HG02623 (cell line): ENCODE measurements around the gene NEGR1.

Source experiments
- ATAC-seq: cut with Tn5 transposase; IDR thresholded peaks from one replicate; pipeline ENCODE4 v1.9.1; 2021; ENCODE audit warnings: moderate library complexity; ENCODE audit not compliant: unreplicated experiment

The NEGR1 gene

GRCh38 chr1:72235062-72235461 is 47.3 kb downstream of the NEGR1 start:
- no peak for ATAC-seq

GRCh38 chr1:72230746-72231145 is 51.6 kb downstream of the NEGR1 start:
- no peak for ATAC-seq

- ATAC-seq = no peak
Observed at GRCh38 chr1:72229893-72230292, 52.4 kb downstream of the NEGR1 start.

GRCh38 chr1:72227667-72228066 is 54.7 kb downstream of the NEGR1 start:
- ATAC-seq = no peak

DNA sequence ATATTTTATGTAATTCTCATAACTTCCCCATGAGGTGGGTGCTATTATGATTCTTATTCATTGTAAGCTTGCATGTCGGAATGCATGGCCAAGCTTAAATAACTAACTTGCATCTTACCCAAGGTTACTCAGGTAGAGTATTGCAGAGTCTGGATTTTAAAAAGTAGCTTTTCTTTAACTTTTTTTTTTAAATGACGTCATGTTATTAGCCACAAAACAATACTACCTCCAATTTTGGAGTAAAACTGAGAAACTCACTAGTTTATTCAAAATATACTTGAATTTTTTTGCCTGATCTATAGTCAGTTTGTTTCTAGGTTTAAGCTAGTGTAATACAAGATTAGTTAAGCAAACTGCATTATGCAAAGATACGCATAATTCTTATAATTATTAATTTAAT is 57.8 kb downstream of the NEGR1 start:
- no peak for ATAC-seq

GRCh38 chr1:72221811-72222210 is 60.5 kb downstream of the NEGR1 start:
- ATAC-seq = no peak

GRCh38 chr1:72218141-72218739 is 64.1 kb downstream of the NEGR1 start:
- no peak for ATAC-seq

GRCh38 chr1:72207059-72207458 is 75.3 kb downstream of the NEGR1 start:
- ATAC-seq = no peak

DNA sequence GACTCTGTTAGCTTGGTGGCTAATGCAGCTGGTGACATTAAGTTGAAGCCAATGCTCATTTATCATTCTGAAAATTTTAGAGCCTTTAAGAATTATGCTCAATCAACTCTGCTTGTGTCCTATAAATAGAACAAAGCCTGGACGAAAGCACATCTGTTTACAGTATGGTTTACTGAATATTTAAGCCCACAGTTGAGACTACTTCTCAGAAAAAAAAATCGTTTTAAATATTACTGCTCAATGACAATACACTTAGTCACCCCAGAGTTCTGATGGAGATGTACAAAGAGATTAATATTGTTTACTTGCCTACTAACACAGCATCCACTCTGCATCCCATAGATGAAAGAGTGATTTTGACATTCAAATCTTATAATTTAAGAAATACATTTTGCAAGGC is 79.6 kb downstream of the NEGR1 start:
- ATAC-seq = no peak

GRCh38 chr1:72197786-72198185 is 84.6 kb downstream of the NEGR1 start:
- ATAC-seq = no peak

DNA sequence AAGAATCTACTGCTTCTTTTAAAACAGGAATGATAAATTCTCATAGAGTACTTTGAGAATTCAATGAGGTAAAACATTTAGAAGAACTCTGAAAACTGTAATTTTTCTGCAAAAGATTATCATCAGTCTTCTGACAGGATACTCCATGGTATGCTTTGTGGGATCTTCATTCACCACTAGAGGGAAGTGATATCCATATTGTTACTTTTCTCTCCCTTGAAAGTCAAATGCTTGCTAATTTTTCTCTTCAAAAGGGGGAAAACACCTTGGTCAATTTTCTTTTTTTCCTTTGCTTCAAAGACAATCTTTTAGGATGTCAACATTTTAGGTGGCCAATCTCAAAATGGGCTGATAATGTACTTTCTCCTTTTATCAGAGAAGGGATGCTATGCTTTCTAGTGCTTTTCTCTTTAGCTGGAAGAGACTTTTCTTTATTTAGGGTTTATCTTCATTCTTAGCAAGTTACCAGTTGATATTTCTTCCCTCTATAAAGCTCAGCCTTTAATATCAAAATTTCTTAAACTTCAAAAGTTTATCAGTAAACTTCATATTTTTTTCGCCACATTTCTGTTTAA is 95.5 kb downstream of the NEGR1 start:
- ATAC-seq = no peak

DNA sequence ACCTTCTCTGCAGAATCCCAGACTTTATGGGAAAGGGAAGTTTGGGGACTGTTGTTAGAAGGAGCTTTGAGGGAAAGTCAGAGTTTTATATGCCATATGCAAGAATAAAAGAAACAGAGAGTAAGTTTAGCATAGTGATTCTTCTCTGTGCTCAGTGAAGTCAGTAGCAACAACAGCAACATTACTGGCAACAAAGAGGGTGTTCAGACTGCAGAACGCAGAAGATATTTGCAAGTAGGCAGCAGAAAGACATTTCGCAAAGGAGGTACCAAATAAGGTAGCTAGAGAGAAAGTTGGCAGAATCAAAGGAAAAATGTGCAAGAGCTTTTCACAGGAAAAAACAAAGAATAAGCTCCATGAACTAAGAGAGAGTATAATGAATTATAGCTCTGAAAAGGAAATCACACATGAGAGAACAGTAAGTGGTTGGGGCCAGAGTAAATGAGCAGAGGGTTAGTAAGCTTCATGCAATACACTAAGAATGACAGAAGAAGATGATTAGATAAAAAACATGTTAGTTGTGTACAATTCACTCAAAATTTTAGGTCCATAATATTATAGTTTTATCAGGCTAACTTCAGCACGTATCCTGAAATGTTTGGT is 98.1 kb downstream of the NEGR1 start:
- ATAC-seq = no peak

GRCh38 chr1:72182859-72183258 is 99.5 kb downstream of the NEGR1 start:
- ATAC-seq = no peak

- no peak for ATAC-seq
Observed at GRCh38 chr1:72178266-72178665, 104.1 kb downstream of the NEGR1 start.

DNA sequence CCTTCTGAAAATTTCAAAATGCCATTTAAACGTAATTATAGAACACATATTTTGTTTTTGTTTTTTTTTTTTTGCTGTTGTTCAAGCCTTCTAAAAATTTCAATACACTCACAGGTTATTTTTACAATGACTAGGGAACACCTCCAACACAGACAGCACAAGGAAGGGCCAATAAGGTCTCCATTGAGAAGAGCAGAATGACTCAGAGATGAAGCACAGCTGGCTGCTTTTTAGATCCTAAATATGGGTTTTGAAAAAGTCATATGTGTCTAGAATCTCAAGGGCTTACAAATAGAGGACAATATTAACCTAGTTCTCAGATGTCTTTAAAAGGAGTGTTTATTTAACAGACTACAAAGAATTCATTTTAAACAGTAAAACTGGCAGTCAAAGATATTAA is 104.6 kb downstream of the NEGR1 start:
- ATAC-seq = no peak

DNA sequence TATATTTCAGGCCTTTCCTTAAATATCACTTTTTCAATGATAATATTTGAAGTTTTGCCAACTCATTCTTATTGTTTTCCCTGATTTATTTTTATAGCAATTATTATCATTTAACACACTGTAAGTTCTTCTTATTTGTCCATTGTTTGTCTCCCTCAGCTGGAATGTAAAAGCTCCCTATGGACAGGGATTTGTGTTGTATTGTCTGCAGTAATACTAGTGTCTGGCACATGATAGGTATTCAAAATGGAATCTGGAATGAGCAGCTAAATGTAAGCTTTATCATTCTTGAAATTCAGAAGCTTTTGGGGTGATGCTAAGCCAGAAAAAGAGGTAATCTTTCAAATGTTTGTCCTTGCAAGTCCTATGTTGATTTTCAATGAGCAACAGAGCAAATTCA is 112.1 kb downstream of the NEGR1 start:
- ATAC-seq = no peak

DNA sequence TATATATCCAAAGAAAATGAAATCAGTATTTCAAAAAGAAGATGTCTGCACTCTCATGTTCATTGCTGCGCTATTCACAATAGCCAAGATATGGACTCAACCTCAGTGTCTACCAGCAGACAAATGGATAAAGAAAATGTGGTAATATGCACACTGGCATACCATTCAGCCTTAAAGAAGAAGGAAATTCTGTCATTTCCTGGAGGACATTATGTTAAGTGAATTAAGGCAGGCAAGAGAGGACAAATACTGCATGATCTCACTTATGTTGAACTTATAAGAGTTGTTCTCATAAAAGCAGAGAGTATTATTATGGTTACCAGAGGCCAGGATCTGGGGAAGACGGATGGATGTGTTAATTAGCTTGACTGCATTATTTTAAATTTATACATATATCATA is 115.9 kb downstream of the NEGR1 start:
- ATAC-seq = no peak

GRCh38 chr1:72150508-72150907 is 131.8 kb downstream of the NEGR1 start:
- no peak for ATAC-seq

DNA sequence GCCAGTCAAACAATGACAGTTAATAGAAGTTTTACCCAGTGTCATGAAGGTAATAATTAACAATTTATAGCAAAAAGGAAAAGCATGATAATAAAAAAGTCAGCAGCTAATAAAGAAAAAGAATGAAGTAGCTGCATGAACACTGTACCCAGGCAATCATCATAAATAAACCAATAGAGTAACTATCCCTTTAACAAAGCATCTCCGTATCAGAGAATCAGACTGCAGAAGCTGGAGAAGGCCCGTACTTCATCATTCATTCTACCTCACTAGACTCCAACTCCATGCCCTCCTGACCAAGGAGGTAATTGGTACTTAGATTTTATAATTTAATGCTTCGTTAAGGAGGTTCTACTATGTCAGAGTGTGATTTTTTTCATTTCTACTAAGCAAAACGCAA is 140.5 kb downstream of the NEGR1 start:
- ATAC-seq = no peak

- ATAC-seq = no peak
Observed at GRCh38 chr1:72140222-72140621, 142.1 kb downstream of the NEGR1 start.

DNA sequence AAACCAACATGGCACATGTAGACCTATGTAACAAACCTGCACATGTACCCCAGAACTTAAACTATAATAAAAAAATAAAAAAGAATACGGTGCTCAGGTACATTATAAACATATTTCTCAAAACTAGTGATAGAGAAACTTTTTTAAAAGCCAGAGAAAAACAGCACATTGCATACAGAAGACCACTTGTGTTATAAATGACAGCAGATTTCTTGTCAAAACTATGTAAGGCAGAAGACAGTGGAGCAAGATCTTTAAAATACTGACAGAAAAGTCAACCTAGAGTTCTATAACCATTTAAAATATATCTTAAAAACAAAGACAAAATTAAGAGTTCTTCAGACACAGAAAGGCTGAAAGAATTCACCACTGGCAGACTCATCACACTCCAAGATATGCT is 144.7 kb downstream of the NEGR1 start:
- no peak for ATAC-seq

DNA sequence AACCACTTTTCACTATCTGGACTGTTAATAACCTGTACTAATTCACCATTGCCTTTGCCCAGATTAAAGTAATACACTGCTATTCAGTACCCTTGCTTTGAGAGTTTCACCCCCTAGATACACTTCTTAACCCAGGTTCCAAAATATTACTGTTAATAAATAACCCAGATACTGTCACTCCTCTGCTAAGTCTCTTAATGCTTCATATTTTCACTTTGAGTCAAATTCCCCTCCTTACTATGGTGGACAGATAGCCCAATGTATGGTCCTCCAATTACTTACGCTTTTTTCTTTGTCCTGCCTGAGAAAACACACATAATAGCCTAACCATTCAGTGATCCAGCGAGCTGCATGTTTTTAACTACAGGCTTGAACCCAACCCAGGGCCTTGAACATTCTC is 152.5 kb downstream of the NEGR1 start:
- ATAC-seq = no peak
